NCI-H1417 treated with DMSO at 0.1 percent for 48 hours (cell line): Measurements from ENCODE around the gene OR2K2.
"Not testable (repeated sequence)": the region's sequence is repeated elsewhere in the genome, so short reads cannot be mapped to it uniquely, and the experiment has no call there.

ENCODE experiments used
- DNase-seq: peaks from one replicate; lab custom pipeline; 2025; lab: John Stamatoyannopoulos, UW

The OR2K2 gene

GRCh38 chr9:111330124-111330523 is at the start of gene OR2K2:
Gene OR2K2, minus strand, starts transcription at chr9:111330224. Its CDS starts 1,791 bp downstream, at chr9:111328433.
- DNase-seq: no peak

- DNase-seq: no peak
Measured at GRCh38 chr9:111375817-111376564, 46.0 kb upstream of the OR2K2 start.

GRCh38 chr9:111375062-111375461 is 45.0 kb upstream of the OR2K2 start:
- DNase-seq: no peak

- no peak for DNase-seq
Measured at GRCh38 chr9:111372297-111372696, 42.3 kb upstream of the OR2K2 start.

- no peak for DNase-seq
Measured at GRCh38 chr9:111366978-111367377, 37.0 kb upstream of the OR2K2 start.

GRCh38 chr9:111362526-111362925 is 32.5 kb upstream of the OR2K2 start:
- no peak for DNase-seq

GRCh38 chr9:111360881-111361280 is 30.9 kb upstream of the OR2K2 start:
- DNase-seq: no peak

- no peak for DNase-seq
Measured at GRCh38 chr9:111356481-111357244, 26.6 kb upstream of the OR2K2 start.

- no peak for DNase-seq
Measured at GRCh38 chr9:111352545-111352944, 22.5 kb upstream of the OR2K2 start.

GRCh38 chr9:111350556-111350955 is 20.5 kb upstream of the OR2K2 start:
- no peak for DNase-seq

- no peak for DNase-seq
Measured at GRCh38 chr9:111349766-111350165, 19.7 kb upstream of the OR2K2 start.

- no peak for DNase-seq
Measured at GRCh38 chr9:111348821-111349271, 18.8 kb upstream of the OR2K2 start.

- DNase-seq: not testable (repeated sequence)
Measured at GRCh38 chr9:111334318-111334863, 4.4 kb upstream of the OR2K2 start.

- no peak for DNase-seq
Measured at GRCh38 chr9:111320631-111321030, 9.4 kb downstream of the OR2K2 start.

GRCh38 chr9:111316796-111317195 is 13.2 kb downstream of the OR2K2 start:
- no peak for DNase-seq

- DNase-seq: no peak
Measured at GRCh38 chr9:111305914-111306313, 24.1 kb downstream of the OR2K2 start.

- not testable (repeated sequence) for DNase-seq
Measured at GRCh38 chr9:111304000-111304399, 26.0 kb downstream of the OR2K2 start.

- no peak for DNase-seq
Measured at GRCh38 chr9:111301195-111301594, 28.8 kb downstream of the OR2K2 start.

- DNase-seq: no peak
Measured at GRCh38 chr9:111300140-111300735, 29.8 kb downstream of the OR2K2 start.

GRCh38 chr9:111299599-111299966 is 30.4 kb downstream of the OR2K2 start:
- DNase-seq: not testable (repeated sequence)

GRCh38 chr9:111298731-111299598 is 31.1 kb downstream of the OR2K2 start:
- DNase-seq: peak; percentile 34

- DNase-seq: no peak
Measured at GRCh38 chr9:111298111-111298510, 31.9 kb downstream of the OR2K2 start.
